Measurements from ENCODE around the gene ZNF385A.

The ZNF385A gene

DNA sequence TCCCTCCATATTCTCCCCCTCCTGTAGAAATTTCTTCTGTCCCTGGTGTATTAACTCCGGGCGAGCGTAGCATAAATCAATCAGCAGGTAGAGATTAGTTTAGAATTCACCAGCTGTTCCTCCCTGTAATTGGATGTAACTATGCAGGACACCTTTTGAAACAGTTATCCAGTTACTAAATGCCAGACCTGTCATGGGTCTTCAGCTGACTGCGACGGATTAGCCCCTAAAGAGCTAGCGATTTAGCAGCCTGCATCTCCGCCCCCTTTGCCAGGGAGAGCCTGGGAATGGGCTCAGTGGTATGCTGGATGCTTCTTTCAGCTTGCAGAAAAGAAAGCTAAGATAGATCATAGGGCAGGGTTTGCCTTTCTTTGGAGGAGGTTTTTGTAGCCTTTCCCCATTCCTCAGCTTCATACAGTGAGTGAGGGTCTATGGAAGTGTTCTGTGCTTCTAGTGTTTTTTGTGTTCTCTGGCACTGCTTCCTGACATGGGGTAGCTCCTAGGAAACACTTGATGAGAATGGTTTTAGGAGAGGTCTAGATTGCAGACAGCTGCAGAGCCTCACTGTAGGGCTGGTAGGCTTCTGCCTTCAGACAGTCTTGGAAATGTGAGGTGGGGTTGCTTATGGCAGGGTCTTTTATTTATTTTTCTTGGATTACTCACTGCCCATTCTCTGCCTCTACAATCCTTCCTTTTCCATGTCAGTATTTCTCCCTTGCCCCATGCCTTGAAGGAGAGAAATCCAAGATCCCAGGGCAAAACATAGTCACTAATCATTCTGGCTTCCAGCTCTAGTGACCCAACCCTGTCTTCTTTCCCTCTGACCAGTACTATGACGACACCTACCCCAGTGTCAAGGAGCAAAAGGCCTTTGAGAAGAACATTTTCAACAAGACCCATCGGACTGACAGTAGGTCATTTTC is 42.9 kb downstream of the ZNF385A start:
- TF ChIP-seq PATZ1 (CRISPR knock-in tag; IDR thresholded peaks at IDR 0.05; ENCODE audit: borderline replicate concordance) (no peak), GLIS3 (CRISPR knock-in tag; IDR thresholded peaks at IDR 0.05) (no peak), BACH2 (CRISPR knock-in tag; IDR thresholded peaks at IDR 0.05; ENCODE audit: borderline replicate concordance) (no peak), ZC3H10 (CRISPR knock-in tag; IDR thresholded peaks at IDR 0.05) (no peak), TOX (CRISPR knock-in tag; IDR thresholded peaks at IDR 0.05; ENCODE audit: borderline replicate concordance) (no peak), ISL1 (CRISPR knock-in tag; IDR thresholded peaks at IDR 0.05) (no peak), OSR1 (CRISPR knock-in tag; IDR thresholded peaks at IDR 0.05) (no peak), CSDC2 (CRISPR knock-in tag; IDR thresholded peaks at IDR 0.05) (no peak), ZNF8 (CRISPR knock-in tag; IDR thresholded peaks at IDR 0.05) (no peak), RARB (CRISPR knock-in tag; IDR thresholded peaks at IDR 0.05) (no peak), ZFP30 (CRISPR knock-in tag; IDR thresholded peaks at IDR 0.05) (no peak), PPARA (CRISPR knock-in tag; IDR thresholded peaks at IDR 0.05; ENCODE audit: borderline replicate concordance) (no peak), TSHZ2 (CRISPR knock-in tag; IDR thresholded peaks at IDR 0.05) (no peak), ZFP3 (CRISPR knock-in tag; IDR thresholded peaks at IDR 0.05) (no peak), ESRRG (CRISPR knock-in tag; IDR thresholded peaks at IDR 0.05) (no peak), ARNTL (CRISPR knock-in tag; IDR thresholded peaks at IDR 0.05; ENCODE audit: borderline replicate concordance, low read depth) (no peak), SNAI2 (CRISPR knock-in tag; IDR thresholded peaks at IDR 0.05) (no peak), TCF4 (CRISPR knock-in tag; IDR thresholded peaks at IDR 0.05; ENCODE audit: borderline replicate concordance) (no peak)
- TF ChIP-seq, protein P1, sequence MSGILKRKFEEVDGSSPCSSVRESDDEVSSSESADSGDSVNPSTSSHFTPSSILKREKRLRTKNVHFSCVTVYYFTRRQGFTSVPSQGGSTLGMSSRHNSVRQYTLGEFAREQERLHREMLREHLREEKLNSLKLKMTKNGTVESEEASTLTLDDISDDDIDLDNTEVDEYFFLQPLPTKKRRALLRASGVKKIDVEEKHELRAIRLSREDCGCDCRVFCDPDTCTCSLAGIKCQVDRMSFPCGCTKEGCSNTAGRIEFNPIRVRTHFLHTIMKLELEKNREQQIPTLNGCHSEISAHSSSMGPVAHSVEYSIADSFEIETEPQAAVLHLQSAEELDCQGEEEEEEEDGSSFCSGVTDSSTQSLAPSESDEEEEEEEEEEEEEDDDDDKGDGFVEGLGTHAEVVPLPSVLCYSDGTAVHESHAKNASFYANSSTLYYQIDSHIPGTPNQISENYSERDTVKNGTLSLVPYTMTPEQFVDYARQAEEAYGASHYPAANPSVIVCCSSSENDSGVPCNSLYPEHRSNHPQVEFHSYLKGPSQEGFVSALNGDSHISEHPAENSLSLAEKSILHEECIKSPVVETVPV (CRISPR knock-in tag; IDR thresholded peaks at IDR 0.05), result no peak
- TF ChIP-seq, protein P2, sequence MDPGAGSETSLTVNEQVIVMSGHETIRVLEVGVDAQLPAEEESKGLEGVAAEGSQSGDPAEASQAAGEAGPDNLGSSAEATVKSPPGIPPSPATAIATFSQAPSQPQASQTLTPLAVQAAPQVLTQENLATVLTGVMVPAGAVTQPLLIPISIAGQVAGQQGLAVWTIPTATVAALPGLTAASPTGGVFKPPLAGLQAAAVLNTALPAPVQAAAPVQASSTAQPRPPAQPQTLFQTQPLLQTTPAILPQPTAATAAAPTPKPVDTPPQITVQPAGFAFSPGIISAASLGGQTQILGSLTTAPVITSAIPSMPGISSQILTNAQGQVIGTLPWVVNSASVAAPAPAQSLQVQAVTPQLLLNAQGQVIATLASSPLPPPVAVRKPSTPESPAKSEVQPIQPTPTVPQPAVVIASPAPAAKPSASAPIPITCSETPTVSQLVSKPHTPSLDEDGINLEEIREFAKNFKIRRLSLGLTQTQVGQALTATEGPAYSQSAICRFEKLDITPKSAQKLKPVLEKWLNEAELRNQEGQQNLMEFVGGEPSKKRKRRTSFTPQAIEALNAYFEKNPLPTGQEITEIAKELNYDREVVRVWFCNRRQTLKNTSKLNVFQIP (CRISPR knock-in tag; IDR thresholded peaks at IDR 0.05; ENCODE audit: borderline replicate concordance, low read depth), result no peak
- no peak for ATAC-seq

DNA sequence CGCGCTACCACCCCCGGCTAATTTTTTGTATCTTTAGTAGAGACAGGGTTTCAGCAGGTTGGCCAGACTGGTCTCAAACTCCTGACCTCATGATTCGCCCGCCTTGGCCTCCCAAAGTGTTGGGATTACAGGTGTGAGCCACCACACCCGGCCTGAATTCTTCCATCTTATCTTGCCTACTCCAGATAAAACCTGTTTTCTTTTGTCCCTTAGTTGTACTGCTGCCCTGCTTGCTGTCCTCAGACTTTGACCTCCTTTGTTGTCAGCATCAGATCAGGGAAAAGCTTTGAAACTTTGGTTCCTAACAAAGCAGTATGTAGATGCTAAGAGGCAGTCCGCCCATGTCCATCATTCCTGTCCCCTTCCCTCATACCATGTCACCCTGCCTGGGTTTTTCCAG is 43.7 kb downstream of the ZNF385A start:
- TF ChIP-seq ZFP3 (CRISPR knock-in tag; IDR thresholded peaks at IDR 0.05) (no peak), ZNF565 (CRISPR knock-in tag; conservative IDR thresholded peaks at IDR 0.05; ENCODE audit: low read depth) (no peak), ISL1 (CRISPR knock-in tag; IDR thresholded peaks at IDR 0.05) (no peak), ARNTL (CRISPR knock-in tag; IDR thresholded peaks at IDR 0.05; ENCODE audit: borderline replicate concordance, low read depth) (no peak), OSR1 (CRISPR knock-in tag; IDR thresholded peaks at IDR 0.05) (no peak), CSDC2 (CRISPR knock-in tag; IDR thresholded peaks at IDR 0.05) (no peak), RARB (CRISPR knock-in tag; IDR thresholded peaks at IDR 0.05) (no peak), PPARA (CRISPR knock-in tag; IDR thresholded peaks at IDR 0.05; ENCODE audit: borderline replicate concordance) (no peak), ZNF70 (CRISPR knock-in tag; IDR thresholded peaks at IDR 0.05) (no peak)
- TF ChIP-seq, protein P1 (CRISPR knock-in tag; IDR thresholded peaks at IDR 0.05), result no peak
- TF ChIP-seq, protein P2 (CRISPR knock-in tag; IDR thresholded peaks at IDR 0.05; ENCODE audit: borderline replicate concordance, low read depth), result no peak
- ATAC-seq, result no peak

Measured in SK-N-SH treated with all-trans-retinoic acid at 6 μM for 48 hours (cell line).